ENCODE results near the gene MYO19.

Gene MYO19

DNA sequence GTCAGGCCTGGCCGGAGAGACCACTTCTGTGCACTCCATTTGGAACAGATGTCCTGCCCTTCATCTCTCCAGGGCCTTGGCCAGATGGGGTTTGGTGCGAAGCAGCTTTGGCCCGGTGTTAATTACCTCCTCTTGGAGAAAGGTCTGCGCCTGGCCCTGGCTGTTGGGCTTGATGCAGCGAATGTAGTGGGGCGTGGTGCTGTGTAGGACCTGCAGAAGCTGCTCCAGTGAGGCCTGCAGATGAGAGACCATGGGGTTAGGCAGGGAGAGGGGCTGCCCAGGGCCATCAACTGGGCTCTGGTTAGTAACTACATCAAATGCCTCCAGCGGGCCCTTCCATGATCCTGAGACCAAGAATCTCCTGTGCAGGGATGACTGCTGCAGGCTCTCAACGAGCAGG, 29.5 kb downstream of the MYO19 start:
- Histone ChIP-seq H3K27me3 (ENCODE audit: control insufficient read depth, low read length) (no peaks in the 10 kb centered on the region), H3K9me3 (ENCODE audit: control insufficient read depth, insufficient read depth, low read length) (no peaks in the 10 kb centered on the region), H3K4me1 (ENCODE audit: control insufficient read depth, low read length) (no peaks in the 10 kb centered on the region), H3K9me2 (replicated peaks; ENCODE audit: control insufficient read depth, low read length) (no peaks in the 10 kb centered on the region), H3K27ac (ENCODE audit: low read depth, low read length) (no peak overlapping the region), H3K79me2 (ENCODE audit: control insufficient read depth, low read length) (no peaks in the 10 kb centered on the region), H4K20me1 (ENCODE audit: control insufficient read depth, insufficient read depth, low read depth, low read length) (no peaks in the 10 kb centered on the region), H3F3A (ENCODE audit: control insufficient read depth, insufficient read depth) (0 out of 2 replicates have a peak, but pooled peaks cover 2% of the 10 kb centered on the region), H3K4me3 (ENCODE audit: low read length) (no peak overlapping the region), H3K4me2 (ENCODE audit: low read length) (no peak overlapping the region), H3K36me3 (ENCODE audit: control insufficient read depth, low read length) (peaks cover 84% of the 10 kb centered on the region)
- no peak for TF ChIP-seq EZH2phosphoT487 (IDR thresholded peaks at IDR 0.05; ENCODE audit: borderline replicate concordance, low read length)
- TF ChIP-seq, protein P1, sequence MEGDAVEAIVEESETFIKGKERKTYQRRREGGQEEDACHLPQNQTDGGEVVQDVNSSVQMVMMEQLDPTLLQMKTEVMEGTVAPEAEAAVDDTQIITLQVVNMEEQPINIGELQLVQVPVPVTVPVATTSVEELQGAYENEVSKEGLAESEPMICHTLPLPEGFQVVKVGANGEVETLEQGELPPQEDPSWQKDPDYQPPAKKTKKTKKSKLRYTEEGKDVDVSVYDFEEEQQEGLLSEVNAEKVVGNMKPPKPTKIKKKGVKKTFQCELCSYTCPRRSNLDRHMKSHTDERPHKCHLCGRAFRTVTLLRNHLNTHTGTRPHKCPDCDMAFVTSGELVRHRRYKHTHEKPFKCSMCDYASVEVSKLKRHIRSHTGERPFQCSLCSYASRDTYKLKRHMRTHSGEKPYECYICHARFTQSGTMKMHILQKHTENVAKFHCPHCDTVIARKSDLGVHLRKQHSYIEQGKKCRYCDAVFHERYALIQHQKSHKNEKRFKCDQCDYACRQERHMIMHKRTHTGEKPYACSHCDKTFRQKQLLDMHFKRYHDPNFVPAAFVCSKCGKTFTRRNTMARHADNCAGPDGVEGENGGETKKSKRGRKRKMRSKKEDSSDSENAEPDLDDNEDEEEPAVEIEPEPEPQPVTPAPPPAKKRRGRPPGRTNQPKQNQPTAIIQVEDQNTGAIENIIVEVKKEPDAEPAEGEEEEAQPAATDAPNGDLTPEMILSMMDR (IDR thresholded peaks at IDR 0.05; ENCODE audit: low read depth, low read length, poor library complexity, severe bottlenecking) = no peak

DNA sequence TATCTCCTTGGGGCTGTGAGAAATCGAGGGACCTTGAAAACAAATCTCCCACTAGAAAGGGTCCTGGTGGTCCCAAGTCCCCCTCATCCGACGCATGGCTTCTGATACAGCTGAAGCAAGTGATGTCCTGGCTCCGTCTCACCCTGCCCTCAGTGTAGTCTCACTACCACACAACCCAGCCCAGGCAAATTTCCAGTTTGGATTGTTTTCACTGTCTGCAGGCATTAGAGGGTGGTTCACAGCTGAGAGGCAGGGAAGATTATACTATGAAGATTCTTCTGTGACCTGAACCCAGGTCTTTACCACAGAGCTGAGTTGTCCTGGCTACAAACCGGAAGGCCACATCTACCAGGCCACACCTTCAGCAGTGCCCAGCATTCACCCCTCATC, 30.5 kb downstream of the MYO19 start:
- no peak overlapping the region for H3K4me2 ChIP-seq (ENCODE audit: low read length)
- no peaks in the 10 kb centered on the region for H3K9me2 ChIP-seq (replicated peaks; ENCODE audit: control insufficient read depth, low read length)
- no peaks in the 10 kb centered on the region for H3K27me3 ChIP-seq (ENCODE audit: control insufficient read depth, low read length)
- H3K79me2 ChIP-seq (ENCODE audit: control insufficient read depth, low read length) = no peaks in the 10 kb centered on the region
- H3K4me1 ChIP-seq (ENCODE audit: control insufficient read depth, low read length) = no peaks in the 10 kb centered on the region
- H3K4me3 ChIP-seq (ENCODE audit: low read length) = no peak overlapping the region
- peaks cover 81% of the 10 kb centered on the region for H3K36me3 ChIP-seq (ENCODE audit: control insufficient read depth, low read length)
- H3K9me3 ChIP-seq (ENCODE audit: control insufficient read depth, insufficient read depth, low read length) = no peaks in the 10 kb centered on the region
- TF ChIP-seq EZH2phosphoT487 (IDR thresholded peaks at IDR 0.05; ENCODE audit: borderline replicate concordance, low read length) = no peak
- TF ChIP-seq, protein P1 (IDR thresholded peaks at IDR 0.05; ENCODE audit: low read depth, low read length, poor library complexity, severe bottlenecking) = no peak
- 0 out of 2 replicates have a peak, but pooled peaks cover 2% of the 10 kb centered on the region for H3F3A ChIP-seq (ENCODE audit: control insufficient read depth, insufficient read depth)
- H3K27ac ChIP-seq (ENCODE audit: low read depth, low read length) = no peak overlapping the region
- H4K20me1 ChIP-seq (ENCODE audit: control insufficient read depth, insufficient read depth, low read depth, low read length) = no peaks in the 10 kb centered on the region

DNA sequence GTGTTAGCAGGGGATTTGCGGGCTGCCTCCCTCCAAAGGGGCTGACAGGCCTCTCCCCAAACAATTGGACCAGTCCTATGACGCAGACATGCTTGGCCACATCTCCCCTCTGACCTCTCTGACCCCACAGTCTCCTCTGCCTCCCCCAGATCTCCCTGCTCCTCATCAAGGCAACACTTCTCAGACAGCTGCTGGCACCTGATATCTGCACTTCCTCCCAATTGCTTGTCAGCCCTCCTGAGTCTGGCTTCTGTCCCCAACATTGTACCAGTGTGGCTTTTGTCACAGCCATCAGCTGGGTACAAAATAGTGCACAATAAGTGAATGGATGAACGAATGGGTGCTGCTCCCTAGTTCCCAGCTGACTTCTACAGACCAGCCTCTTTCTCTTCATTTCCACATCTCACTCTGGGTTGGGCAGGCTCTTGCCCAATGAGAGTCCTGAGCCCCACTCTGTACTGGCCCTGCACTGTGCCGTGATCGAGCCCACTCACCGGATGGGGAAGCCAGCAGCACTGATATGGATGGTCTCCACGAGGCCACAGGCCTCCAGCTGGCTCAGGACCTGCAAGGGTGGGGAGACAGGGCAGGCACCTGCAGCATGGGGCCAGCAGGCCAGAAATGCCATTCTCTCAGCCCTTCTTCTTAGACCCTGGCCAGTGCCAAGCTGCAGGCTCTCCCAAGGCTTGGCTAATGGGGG, 31.1 kb downstream of the MYO19 start:
- Histone ChIP-seq H3K36me3 (ENCODE audit: control insufficient read depth, low read length) (peaks cover 81% of the 10 kb centered on the region), H3K79me2 (ENCODE audit: control insufficient read depth, low read length) (no peaks in the 10 kb centered on the region), H3K27ac (ENCODE audit: low read depth, low read length) (no peak overlapping the region), H3K9me2 (replicated peaks; ENCODE audit: control insufficient read depth, low read length) (no peaks in the 10 kb centered on the region), H3F3A (ENCODE audit: control insufficient read depth, insufficient read depth) (0 out of 2 replicates have a peak, but pooled peaks cover 2% of the 10 kb centered on the region), H3K4me3 (ENCODE audit: low read length) (no peak overlapping the region), H4K20me1 (ENCODE audit: control insufficient read depth, insufficient read depth, low read depth, low read length) (no peaks in the 10 kb centered on the region), H3K27me3 (ENCODE audit: control insufficient read depth, low read length) (no peaks in the 10 kb centered on the region), H3K4me2 (ENCODE audit: low read length) (no peak overlapping the region), H3K4me1 (ENCODE audit: control insufficient read depth, low read length) (no peaks in the 10 kb centered on the region), H3K9me3 (ENCODE audit: control insufficient read depth, insufficient read depth, low read length) (no peaks in the 10 kb centered on the region)
- TF ChIP-seq EZH2phosphoT487 (IDR thresholded peaks at IDR 0.05; ENCODE audit: borderline replicate concordance, low read length) = no peak
- TF ChIP-seq, protein P1 (IDR thresholded peaks at IDR 0.05; ENCODE audit: low read depth, low read length, poor library complexity, severe bottlenecking) = no peak
